Skin of body (tissue), 2 donors: ENCODE data around the gene HPX. TPM values are rescaled to one million over a fixed set of nuclear protein-coding genes. Genes with fewer than 3 reads are reported as not detected.

Experiments used
- DNase-seq: peaks from one replicate; lab custom pipeline; 2025; lab: John Stamatoyannopoulos, UW
- total RNA-seq: library from RNA; depleted of rRNA; stranded (reverse); fragments of >200 nt; gene quantifications from one replicate; pipeline ENCODE4 v1.2.3, GENCODE V29; 2014

HPX gene
- total RNA-seq: 1.9 TPM

GRCh38 chr11:6440906-6441358 is at the start of gene HPX:
Gene HPX (minus strand): TSS chr11:6440987. CDS start chr11:6440963, 24 bp downstream.
- DNase-seq: no peak

GRCh38 chr11:6489306-6489705 is 48.5 kb upstream of the HPX start:
- DNase-seq: no peak

- no peak for DNase-seq
Observed at GRCh38 chr11:6488821-6489220, 48.0 kb upstream of the HPX start.

GRCh38 chr11:6488342-6488741 is 47.6 kb upstream of the HPX start:
- no peak for DNase-seq

- no peak for DNase-seq
Observed at GRCh38 chr11:6486938-6487337, 46.2 kb upstream of the HPX start.

GRCh38 chr11:6486256-6486655 is 45.5 kb upstream of the HPX start:
- DNase-seq: no peak

GRCh38 chr11:6485661-6486060 is 44.9 kb upstream of the HPX start:
- DNase-seq: no peak

- DNase-seq: no peak
Observed at GRCh38 chr11:6483015-6483414, 42.2 kb upstream of the HPX start.

GRCh38 chr11:6482441-6482840 is 41.7 kb upstream of the HPX start:
- DNase-seq: no peak

- no peak for DNase-seq
Observed at GRCh38 chr11:6481924-6482275, 41.1 kb upstream of the HPX start.

GRCh38 chr11:6481012-6481923 is 40.5 kb upstream of the HPX start, which contains the start of the genes ARFIP2 and TIMM10B:
Gene ARFIP2 (minus strand): TSS chr11:6481331. CDS start chr11:6480421, 910 bp downstream.
Gene TIMM10B (plus strand): TSS chr11:6481501. CDS start chr11:6481517, 16 bp downstream.
- peak; percentile 99 for DNase-seq

GRCh38 chr11:6480299-6480914 is 39.6 kb upstream of the HPX start:
- DNase-seq: no peak

GRCh38 chr11:6476571-6476970 is 35.8 kb upstream of the HPX start:
- no peak for DNase-seq

GRCh38 chr11:6475936-6476335 is 35.1 kb upstream of the HPX start:
- no peak for DNase-seq

GRCh38 chr11:6474806-6475500 is 34.2 kb upstream of the HPX start:
- no peak for DNase-seq

GRCh38 chr11:6474413-6474792 is 33.6 kb upstream of the HPX start:
- DNase-seq: no peak

- DNase-seq: peak; percentile 65
Observed at GRCh38 chr11:6473451-6474412, 32.9 kb upstream of the HPX start, which contains the start of gene TRIM3. Gene TRIM3 (minus strand): TSS chr11:6473941. CDS start chr11:6465695, 8,246 bp downstream.

GRCh38 chr11:6472934-6473333 is 32.1 kb upstream of the HPX start:
- DNase-seq: no peak

GRCh38 chr11:6469599-6469998 is 28.8 kb upstream of the HPX start:
- DNase-seq: no peak

- peak; percentile 63 for DNase-seq
Observed at GRCh38 chr11:6468712-6469495, 28.1 kb upstream of the HPX start.
